ENCODE data around the gene LAPTM5. TPM values are rescaled to one million over a fixed set of nuclear protein-coding genes. Genes with fewer than 3 reads are reported as not detected.

LAPTM5 gene
- total and polyA plus RNA-seq, 10 of the 15 experiments (the other 5 are each of a cell fraction or from before 2014, with no cell fraction given) = 24.1 to 1,034 (median 687) TPM

- intact Hi-C loops (cut with micrococcal nuclease; ENCODE audit: unreplicated experiment) = loop anchor here (5.0 kb wide), 1 partner anchor 34 kb away; no protein-coding TSS in a partner anchor
- SMC1A ChIA-PET (ENCODE audit: uncharacterized antibody, unreplicated experiment) = interaction anchor here (5.2 to 8.6 kb wide), 3 partner anchors 23 to 57 kb away, joined by 26 to 427 read pairs (median 248); partner anchors contain the start of genes LAPTM5 and MATN1
These were observed 18.8 kb upstream of the LAPTM5 start for GRCh38 chr1:30776097-30777059.

More at GRCh38 chr1:30776097-30777059, 18.8 kb upstream of the LAPTM5 start:
- Histone ChIP-seq H3K9ac (ENCODE audit: control insufficient read depth, insufficient read depth, low read length) (no peak overlapping the region), H3K9me3 (replicated peaks; ENCODE audit: control insufficient read depth, insufficient read depth, low read length) (no peaks in the 10 kb centered on the region), H2AFZ (ENCODE audit: control insufficient read depth, low read depth, low read length) (no peak overlapping the region), H4K20me1 (ENCODE audit: control insufficient read depth, insufficient read depth) (no peaks in the 10 kb centered on the region), H3K4me1 (ENCODE audit: control insufficient read depth, insufficient read depth, low read length) (peaks cover 22% of the 10 kb centered on the region), H3K4me3 (no peak overlapping the region), H3K27ac (ENCODE audit: control insufficient read depth, insufficient read depth) (no peak overlapping the region), H3K27me3 (replicated peaks in 1 of 2; ENCODE audit: control insufficient read depth in 2 of 2, insufficient read depth in 2 of 2, low read length in 1 of 2) (no peaks in the 10 kb centered on the region), H3K79me2 (ENCODE audit: control insufficient read depth, insufficient read depth, low read length) (no peaks in the 10 kb centered on the region; the same call in none of the 2 replicates), H3K4me2 (ENCODE audit: control insufficient read depth, insufficient read depth) (no peak overlapping the region), H3K36me3 (ENCODE audit: control insufficient read depth in 2 of 2, insufficient read depth in 2 of 2, low read length in 1 of 2) (no peaks in the 10 kb centered on the region)
- ChIA-PET POLR2A (interaction anchor here (0.7 to 4.6 kb wide), 5 partner anchors 18 to 58 kb away, joined by 3 to 79 read pairs (median 6); partner anchors contain the start of gene LAPTM5), RAD21 (ENCODE audit: unreplicated experiment) (interaction anchor here (4.8 to 9.5 kb wide), 2 partner anchors 18 to 51 kb away, joined by 198 to 538 read pairs; partner anchors contain the start of genes LAPTM5 and MATN1), CTCF (interaction anchor here (0.5 to 11.7 kb wide), 6 partner anchors 8 to 396 kb away, joined by 3 to 516 read pairs (median 116); partner anchors contain the start of genes LAPTM5 and MATN1)
- FAIRE-seq (no peak), ATAC-seq (no peak), DNase-seq (ENCODE audit: low read depth, low spot score) (no peak)
- in situ Hi-C loops (cut with MboI) = loop anchor here (10.0 kb wide), 1 partner anchor 52 kb away; the partner anchor contains the start of gene MATN1
- WGBS (ENCODE audit: insufficient coverage, insufficient replicate concordance, low lambda C conversion rate, missing lambda C conversion rate) = 74% methylated on average over 17 of the region's 18 CpGs
- no TSS peak for BruUV-seq (replicated peaks)
- TF ChIP-seq, protein P1, sequence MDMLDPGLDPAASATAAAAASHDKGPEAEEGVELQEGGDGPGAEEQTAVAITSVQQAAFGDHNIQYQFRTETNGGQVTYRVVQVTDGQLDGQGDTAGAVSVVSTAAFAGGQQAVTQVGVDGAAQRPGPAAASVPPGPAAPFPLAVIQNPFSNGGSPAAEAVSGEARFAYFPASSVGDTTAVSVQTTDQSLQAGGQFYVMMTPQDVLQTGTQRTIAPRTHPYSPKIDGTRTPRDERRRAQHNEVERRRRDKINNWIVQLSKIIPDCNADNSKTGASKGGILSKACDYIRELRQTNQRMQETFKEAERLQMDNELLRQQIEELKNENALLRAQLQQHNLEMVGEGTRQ (IDR thresholded peaks at IDR 0.05; ENCODE audit: borderline replicate concordance, low read depth, low read length) = no peak
- no peak for TF ChIP-seq EGR1 (IDR thresholded peaks at IDR 0.05; ENCODE audit: borderline replicate concordance in 1 of 2, low read depth in 2 of 2, low read length in 2 of 2)
- no peak for TF ChIP-seq FOS (IDR thresholded peaks at IDR 0.05; ENCODE audit: borderline replicate concordance, extremely low read depth, insufficient read length)
- no peak for TF ChIP-seq KLF5 (IDR thresholded peaks at IDR 0.05; ENCODE audit: partially characterized antibody)
- TF ChIP-seq RBBP5 (conservative IDR thresholded peaks at IDR 0.05) = no peak
- no peak for TF ChIP-seq POLR2AphosphoS5 (IDR thresholded peaks at IDR 0.05; ENCODE audit: low read length)
- no peak for TF ChIP-seq CBX5 (IDR thresholded peaks at IDR 0.05; ENCODE audit: low read depth)

Data from GM12878 (cell line).